NCI-H524 (cell line): ENCODE data around the gene TTC34.

Experiments
- DNase-seq, 2 experiments: peaks; one replicate each; lab custom pipeline; 2025; lab: John Stamatoyannopoulos, UW

Gene TTC34

GRCh38 chr1:2625311-2625710 lies 176.2 kb downstream of the TTC34 start:
- DNase-seq, result no peak

DNA sequence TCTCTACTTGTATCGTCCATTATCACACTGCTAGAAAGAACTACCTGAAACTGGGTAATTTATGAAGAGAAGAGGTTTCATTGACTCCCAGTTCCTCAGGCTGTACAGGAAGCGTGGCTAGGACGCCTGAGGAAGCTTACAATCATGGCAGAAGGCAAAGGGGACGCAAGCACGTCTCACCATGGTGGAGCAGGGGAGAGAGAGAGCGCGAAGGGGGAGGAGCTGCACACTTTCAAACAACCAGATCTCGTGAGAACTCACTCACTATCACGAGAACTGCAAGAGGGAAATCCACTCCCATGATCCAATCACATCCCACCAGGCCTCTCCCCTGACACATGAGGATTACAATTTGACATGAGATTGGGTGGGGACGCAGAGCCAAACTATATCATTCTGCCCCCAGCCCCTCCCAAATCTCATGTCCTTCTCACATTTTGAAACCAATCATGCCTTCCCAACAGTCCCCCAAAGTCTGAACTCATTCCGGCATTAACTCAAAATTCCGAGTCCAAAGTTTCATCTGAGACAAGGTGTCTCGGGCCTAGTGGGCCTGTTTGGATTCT lies 176.7 kb downstream of the TTC34 start:
- no peak for DNase-seq

DNA sequence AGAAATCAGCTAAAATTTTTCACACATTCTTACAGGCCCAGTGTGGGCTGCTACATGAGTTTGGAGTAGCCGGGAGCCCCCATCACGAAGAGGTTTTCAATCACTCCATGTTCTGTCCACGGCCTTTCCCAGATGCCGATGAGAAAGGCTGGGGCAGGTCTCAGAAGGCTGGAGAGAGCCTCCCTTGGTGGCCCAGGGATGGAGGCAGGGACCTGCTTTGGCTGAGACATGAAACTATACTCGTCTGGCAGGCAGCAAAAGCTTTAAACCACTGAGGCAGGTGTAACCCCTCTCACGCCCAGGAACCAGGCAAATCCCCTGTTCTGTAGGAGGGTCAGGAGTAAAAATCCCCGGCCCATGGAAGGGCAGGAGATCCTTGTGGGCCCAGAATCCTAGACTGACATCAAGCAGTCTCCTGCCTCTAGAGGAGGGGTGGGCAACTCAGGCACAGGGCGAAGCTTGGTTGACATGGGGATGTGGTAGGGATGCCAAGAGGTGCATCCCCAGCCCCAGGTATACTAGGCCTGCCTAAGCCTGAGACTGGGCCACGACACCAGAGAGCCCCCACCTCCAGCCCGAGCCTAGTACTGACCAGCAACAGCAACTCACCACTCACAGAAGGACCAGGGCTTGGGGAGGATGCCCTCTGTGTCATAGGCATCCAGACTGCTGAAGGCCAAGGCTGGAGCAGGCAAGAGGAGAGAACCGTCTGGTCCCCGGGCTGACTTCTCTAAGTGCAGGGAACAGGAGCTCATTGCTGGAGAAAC lies 177.7 kb downstream of the TTC34 start:
- no peak for DNase-seq

DNA sequence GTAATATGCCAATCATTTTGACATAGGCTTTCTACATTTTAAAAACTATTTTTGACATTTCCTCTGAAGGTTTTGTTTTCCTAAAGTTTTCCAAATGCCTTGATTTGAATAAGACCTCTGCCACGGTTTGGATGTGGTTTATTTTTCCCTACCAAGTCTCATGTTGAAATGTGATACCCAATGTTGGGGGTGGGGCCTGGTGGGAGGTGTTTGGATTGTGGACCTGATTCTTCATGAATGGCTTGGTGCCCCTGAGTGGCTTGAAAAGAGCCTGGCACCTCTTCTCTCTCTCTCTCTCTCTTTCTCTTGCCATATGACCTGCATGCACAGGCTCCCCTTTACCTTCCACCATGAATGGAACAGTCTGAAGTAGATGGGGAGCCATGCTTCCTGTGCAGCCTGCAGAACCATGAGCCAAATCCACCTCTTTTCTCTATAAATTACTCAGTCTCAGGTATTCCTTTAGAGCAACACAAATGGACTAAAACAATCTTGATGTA lies 183.5 kb downstream of the TTC34 start:
- DNase-seq, result no peak

DNA sequence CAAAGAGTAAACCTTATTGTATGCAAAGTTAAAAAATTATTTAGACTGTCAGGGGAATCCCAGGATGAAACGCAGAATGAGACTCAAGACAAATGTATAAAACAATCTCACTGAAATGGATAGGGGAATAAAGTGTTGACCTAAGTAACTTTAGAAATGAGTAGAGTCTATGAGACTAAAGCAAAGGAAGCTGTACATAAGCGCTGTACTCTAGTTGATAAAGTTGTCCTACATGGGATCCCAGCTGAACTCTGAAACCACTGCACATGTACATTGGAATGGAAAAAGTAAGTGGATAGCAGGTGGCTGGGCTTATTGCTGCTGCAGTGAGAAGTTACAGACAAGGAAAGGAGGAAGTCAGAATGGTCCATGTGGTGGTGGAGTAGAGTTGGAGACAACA lies 187.3 kb downstream of the TTC34 start:
- no peak for DNase-seq

DNA sequence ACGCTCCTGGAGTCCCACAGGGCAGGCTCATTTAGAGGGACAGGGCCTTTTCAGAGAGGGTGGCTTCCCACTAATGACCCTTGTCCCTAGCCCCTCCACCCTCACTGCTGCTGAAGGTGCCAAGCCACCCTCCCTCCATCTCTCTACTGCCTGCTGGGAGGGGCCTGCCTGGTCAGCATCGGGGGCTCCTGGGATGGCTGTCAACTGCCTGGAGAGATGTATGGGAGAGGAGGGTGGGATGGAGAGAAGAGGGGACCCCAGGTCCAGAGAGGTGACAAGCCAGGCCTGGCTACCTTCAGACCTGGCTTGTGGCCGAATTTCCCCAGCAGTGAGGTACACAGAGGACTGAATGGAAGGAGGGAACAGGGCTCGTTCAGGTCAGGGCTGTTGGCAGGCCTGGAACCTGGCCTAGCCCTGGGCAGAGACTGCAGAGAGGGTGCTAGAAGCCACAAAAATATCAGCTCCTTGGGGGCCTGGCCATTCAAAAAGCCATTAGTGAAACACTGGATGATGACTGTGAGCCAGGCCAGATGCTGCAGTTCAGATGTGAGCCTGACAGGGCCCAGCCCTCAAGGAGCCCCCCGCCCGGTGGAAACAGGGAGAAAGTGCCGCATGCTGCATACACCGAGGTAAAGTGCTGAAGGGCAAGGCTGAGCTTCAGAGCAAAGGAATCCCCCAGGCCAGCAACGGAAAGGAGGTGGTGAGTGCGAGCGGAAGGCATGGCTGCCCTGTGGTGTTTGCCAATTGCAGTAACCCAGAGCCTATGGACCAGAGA lies 188.7 kb downstream of the TTC34 start:
- DNase-seq, result no peak

GRCh38 chr1:2611621-2612437 lies 189.7 kb downstream of the TTC34 start:
- DNase-seq, result no peak

- DNase-seq, result no peak
Measured at GRCh38 chr1:2611031-2611501, 190.4 kb downstream of the TTC34 start.

DNA sequence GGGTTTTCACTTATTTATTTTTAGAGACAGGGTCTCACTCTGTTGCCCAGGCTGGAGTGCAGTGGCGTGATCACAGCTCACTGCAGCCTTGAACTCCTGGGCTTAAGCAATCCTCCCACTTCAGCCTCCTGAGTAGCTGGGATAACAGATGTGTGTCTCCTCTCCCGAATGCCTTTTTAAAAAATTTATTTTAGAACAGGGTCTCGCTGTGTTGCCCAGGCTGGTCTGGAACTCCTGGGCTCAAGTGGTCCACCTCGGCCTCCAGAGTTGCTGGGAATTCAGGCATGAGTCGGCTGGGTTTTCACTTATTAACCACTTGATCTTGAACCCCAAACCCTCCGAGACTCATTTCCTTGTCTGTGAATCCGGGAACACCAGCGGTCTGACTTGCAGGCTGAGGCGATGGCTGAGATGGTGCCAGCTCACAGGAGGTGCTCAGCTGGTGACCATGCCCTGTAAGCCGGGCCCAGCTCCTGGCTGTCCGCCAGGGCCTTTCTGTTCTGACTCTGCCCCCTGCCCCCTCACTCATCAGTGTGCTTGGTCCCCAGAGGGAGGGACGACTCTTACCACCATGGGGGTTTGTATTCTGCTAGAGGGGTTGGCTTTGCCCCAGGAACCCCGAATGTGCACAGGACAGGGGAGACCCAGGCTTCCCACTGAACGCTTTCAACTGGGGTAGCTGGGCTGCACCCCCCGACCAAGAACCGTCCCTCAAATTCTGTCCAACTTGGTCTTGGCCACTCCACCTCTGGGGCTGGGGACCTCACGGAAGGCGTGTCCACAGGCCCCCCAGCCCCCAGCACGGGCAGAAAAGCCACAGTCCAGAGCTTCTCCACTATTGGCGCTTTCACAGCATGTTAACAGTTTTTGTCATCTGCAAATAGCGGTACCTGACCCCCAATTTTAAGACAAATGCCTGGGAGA lies 191.2 kb downstream of the TTC34 start:
- DNase-seq, result no peak

DNA sequence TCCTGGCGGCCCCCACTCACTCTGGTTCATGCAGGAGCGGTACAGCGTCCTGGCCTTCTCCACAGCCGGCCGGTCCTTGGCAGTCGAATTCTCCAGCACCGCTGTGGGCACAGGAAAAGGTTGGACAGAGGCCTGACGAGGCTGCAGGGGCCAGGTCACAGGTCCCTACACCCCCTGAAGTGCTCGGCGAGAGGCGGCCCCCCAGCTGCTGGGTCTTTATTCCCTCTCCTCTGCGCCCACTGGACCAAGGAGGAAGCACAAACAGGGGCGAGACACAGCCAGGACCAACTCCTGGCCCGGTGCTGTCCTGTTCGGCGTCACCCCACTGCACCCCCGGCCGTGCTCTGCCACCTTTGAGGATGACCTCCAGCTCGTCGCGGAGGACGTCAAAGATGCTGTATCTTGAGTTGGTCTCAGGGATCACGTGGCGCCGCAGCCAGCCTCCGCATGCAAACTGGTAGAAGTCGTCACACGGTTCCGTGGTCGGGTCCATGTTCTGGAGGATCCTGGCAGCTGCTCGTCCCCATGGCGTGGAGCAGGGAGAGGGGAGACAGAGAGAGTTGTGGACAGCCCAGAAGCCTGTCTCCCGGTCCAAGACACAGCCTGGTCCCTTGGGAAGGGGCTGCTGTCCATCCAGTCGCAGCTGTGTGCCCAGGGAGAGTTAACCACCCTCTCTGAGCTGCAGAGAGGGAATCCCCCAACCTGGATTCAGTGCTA lies 192.0 kb downstream of the TTC34 start:
- no peak for DNase-seq

GRCh38 chr1:2607641-2608091 lies 193.8 kb downstream of the TTC34 start:
- no peak for DNase-seq

DNA sequence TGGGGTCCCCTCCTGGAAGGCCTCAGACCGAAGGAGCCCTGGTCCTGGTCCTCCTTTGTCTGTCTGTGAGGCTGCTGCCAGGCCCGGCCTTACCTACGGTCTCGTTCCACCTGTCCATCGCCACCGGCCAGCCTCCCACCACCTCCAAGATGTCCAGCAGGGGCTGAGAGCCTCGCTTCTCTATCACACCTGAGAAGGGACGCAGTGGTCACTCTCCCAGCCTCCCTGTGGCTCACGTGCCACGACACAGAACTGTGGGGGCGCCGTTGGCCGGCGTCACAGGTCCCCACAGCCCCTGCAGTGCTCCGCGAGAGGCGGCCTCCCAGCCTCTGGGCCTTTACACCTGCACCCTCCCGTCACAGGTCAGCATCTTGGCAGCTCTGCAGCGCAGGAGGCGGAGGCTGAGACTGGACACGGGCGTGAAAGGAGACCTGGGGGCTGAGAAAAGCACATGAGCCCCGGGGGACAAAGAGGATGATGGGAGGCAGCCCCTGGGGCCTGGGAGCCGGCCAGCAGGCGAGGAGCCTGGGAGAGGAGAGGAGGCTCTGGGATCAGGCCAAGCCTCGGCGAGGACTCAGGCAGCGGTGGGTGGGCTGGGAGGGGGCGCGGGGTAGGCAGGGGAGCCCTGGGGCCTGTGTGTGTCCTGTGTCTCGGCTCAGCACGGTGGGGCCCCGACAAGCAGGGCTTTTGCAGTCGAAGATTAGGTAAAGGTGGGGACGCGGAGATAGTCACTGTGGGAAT lies 194.4 kb downstream of the TTC34 start:
- no peak for DNase-seq

DNA sequence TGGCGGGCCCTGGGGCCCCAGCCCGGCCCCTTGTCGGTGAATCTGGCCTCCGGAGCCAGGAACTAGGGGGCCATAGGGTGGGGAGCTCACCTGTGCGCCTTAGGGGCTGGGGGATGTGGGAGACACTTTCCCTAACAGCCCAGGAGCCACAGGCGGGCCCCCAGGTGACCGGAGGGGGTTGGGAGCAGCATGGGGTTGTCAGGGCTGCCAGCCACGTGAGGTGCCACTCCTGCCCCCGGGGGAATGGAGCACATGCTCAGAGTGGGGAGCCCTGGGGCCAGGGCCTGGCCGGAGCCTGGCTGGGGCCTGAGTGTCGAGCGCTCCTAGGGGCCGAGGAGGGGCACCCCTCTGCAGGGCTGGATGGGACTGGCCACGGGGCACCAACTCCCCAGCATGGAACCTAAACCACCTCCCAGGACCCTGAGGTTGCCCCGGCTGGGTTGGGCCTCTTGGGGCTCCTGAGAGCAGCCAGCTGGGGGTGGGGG lies 195.1 kb downstream of the TTC34 start:
- DNase-seq, result no peak

- no peak for DNase-seq
Measured at GRCh38 chr1:2605509-2606395, 195.7 kb downstream of the TTC34 start.

DNA sequence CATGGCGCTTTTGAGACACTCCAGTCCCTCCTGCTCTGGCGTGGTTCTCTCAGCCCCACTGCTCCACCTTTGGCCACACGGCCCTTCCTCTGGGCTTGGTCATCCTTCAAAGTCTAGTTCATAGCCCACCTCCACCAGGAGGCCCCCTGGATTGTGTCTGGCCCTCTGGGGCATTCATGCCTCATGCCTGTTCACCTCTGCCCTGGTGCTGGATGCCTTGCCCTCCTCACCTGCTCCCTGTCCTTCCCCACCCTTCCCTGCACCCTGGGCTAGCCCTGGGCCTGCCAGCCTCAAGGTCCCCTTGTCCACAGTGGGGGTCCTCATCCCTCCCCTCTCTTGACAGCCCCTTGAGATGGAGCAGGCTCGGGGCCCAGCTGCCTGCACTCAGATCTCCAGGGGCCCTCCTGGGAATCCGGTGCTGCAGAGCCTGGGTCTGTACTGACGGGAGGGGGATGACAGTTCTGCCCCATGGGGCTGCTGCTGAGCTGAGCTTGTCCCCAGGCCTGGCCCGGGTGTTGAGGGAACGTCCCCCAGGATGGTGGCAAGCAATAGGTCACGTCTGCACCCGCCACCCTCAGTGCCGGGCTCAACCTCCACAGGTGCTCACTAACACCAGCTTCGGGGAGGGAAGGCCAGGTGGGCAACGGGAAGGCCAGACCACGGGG lies 196.5 kb downstream of the TTC34 start:
- DNase-seq, result no peak

GRCh38 chr1:2604156-2604843 lies 197.2 kb downstream of the TTC34 start:
- DNase-seq, result no peak
